GM13976 (cell line): ENCODE data around the gene ZNF521.
"Not testable (repeated sequence)": the region's sequence is repeated elsewhere in the genome, so short reads cannot be mapped to it uniquely, and the experiment has no call there.

Source experiments
- DNase-seq: peaks from one replicate; pipeline ENCODE4 v3.0.0; 2012; ENCODE audit warnings: low spot score
- CTCF ChIP-seq: IDR thresholded peaks from 2 replicates; pipeline ENCODE4 v1.5.1; 2012; ENCODE audit warnings: borderline replicate concordance, mild to moderate bottlenecking; ENCODE audit not compliant: insufficient read depth; ENCODE audit errors: extremely low read depth, missing control alignments, control extremely low read depth
- in situ Hi-C: fragments of 300-500 bp; cut with MboI; formaldehyde crosslinking; loops from one replicate; pipeline ENCODE4 v1.12.0; 2022; ENCODE audit warnings: low sequenced_read_pairs, mixed read lengths, inconsistent platforms; ENCODE audit not compliant: unreplicated experiment

The ZNF521 gene

DNA sequence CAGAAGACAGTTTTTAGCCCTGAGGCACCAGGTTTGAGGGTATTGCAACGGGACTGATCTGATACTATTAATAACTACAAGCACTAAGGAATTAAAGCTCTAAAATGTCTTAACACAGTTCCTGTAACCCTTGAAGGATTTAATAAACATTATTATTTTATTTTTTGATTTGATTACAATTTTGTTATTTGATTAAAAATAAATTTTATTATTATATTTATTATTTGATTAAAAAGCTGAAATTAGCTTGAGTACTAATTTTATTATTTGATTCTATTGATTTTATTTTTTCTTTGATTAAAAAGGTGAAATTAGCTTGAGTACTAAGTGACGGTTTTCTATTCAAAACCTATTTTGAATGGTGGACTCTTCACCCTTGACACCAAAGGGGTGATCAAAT is 307.3 kb downstream of the ZNF521 start:
- in situ Hi-C loops = no loop called here
- TF ChIP-seq CTCF = no peak
- DNase-seq = no peak

DNA sequence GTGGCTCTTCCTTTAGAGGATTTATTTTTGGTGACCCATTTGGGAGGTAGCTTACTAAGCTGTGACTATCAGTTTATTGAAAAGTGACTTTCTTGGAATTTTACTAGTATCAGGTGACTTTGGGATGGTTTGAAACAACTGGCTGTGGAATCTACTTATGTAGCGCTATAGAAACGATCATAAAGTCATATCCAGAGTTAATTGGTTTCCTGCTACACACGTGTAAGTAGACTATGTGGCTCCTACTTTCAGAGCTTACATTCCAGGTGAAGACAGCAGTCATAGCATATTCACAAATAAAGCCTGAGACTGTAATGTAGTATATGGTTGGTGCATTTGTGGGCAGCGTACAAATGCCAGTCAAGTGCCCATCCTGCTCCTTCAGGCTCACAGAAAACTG is 308.9 kb downstream of the ZNF521 start:
- no peak for TF ChIP-seq CTCF
- DNase-seq = no peak
- in situ Hi-C loops = no loop called here

DNA sequence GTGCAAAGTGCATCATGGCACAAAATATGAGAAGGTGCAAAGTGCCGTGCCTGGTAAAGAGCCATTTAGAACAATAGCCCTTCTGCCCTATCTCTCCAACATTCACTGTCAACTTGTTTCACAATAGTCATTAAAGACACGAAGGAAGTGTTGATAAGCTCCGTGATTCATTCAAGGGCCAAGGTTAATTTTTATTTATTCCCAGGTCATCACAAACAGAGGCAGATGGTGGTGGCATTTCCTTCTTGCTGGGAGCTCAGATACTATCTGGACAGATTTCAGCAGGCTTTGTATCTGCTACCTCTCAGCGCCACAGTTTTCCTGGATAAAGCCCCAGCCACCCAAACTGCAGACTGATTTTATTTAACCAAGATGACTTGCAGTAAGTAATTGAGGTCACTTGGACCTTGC is 309.3 kb downstream of the ZNF521 start:
- in situ Hi-C loops = no loop called here
- TF ChIP-seq CTCF = no peak
- DNase-seq = no peak

DNA sequence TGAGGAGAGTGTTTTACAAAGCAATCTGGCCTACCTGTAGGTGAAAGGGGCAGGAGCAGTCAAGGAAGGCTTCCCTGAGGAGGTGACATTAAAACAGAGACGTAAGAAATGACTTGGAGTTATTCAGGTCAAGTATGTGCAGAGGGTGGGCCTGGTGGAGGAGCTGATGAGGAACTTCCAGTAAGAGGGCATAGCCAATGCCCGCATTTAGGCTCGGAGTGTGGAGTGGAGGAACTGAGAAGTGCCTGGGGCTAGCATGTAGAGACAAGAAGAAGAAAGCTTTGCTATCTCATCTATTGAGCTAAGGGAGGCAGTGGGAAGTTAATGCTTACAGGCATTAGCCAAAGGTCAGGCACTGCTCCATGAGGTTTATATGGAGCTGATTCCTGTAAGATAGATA is 312.2 kb downstream of the ZNF521 start:
- in situ Hi-C loops = no loop called here
- no peak for TF ChIP-seq CTCF
- no peak for DNase-seq

- in situ Hi-C loops = no loop called here
- no peak for TF ChIP-seq CTCF
- DNase-seq = no peak
Observed at GRCh38 chr18:25038261-25038660, 313.7 kb downstream of the ZNF521 start.

DNA sequence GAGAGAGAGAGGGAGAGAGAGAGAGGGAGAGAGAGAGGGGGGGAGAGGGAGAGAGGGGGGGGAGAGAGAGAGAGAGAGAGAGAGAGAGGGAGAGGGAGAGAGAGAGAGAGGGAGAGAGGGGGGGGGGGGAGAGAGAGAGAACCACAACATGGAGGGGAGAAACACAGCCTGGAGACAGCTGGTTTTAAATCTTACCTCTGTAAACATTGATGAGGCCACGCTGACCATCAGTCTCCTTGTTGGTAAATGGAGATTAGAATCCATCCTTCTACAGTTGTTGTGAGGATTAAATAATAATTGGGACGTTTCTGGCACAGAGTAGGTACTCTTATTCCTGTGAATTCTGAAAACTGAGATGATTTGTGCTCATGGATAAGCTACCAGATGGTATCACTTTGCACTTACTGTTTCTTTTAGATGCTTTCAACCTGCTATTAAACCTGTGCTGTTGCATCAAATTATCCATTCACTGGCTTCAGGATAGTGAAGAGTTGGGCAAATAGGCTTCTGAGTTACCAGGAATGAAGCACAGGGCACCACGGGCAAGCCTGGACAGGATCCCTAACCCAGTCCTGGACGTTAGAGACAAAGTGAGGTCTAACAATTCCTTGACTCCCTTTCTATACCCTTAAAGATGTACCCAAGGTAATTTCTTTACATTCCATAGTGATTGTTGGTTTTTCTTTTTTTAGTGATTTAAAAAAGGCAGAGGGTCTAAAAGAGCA is 318.1 kb downstream of the ZNF521 start:
- in situ Hi-C loops = no loop called here
- no peak for TF ChIP-seq CTCF
- DNase-seq = no peak

GRCh38 chr18:25033175-25033574 is 318.8 kb downstream of the ZNF521 start:
- DNase-seq, in situ Hi-C loops: not testable (repeated sequence)
